ENCODE measurements around the gene SCN8A. TPM values are rescaled to one million over a fixed set of nuclear protein-coding genes. Genes with fewer than 3 reads are reported as not detected.
A peak's percentile ranks its signal among the peaks of the same experiment; 100 is the strongest.

The SCN8A gene
- total and polyA plus RNA-seq, 2 experiments from 2014 or later, result 4.6 to 23.9 TPM

GRCh38 chr12:51589060-51589459, 2.0 kb upstream of the SCN8A start (continued):
- no peak for TF ChIP-seq REST (IDR thresholded peaks at IDR 0.05; ENCODE audit: unreplicated experiment)
- TF ChIP-seq CTCF (conservative IDR thresholded peaks at IDR 0.05; ENCODE audit: low read depth in 2 of 2), result no peak
- TF ChIP-seq STAT1 (IDR thresholded peaks at IDR 0.05; ENCODE audit: unreplicated experiment), result no peak

- ATAC-seq (no peak), DNase-seq (ENCODE audit: low spot score) (no peak)
- no peaks in the 10 kb centered on the region for H3K36me3 ChIP-seq (ENCODE audit: insufficient read depth)
- H3K27ac ChIP-seq (ENCODE audit: low read depth), result no peak overlapping the region
- H3K9me2 ChIP-seq (ENCODE audit: insufficient read depth), result no peaks in the 10 kb centered on the region
- peaks cover 26% of the 10 kb centered on the region for H3K4me1 ChIP-seq (ENCODE audit: insufficient read depth)
- Mint-ChIP-seq H3K4me1 (peaks cover 29% of the 10 kb centered on the region), H3K9me3 (no peaks in the 10 kb centered on the region; the same call in 2 of the 3 replicates), H3K27ac (no peak overlapping the region), H3K27me3 (ENCODE audit: insufficient read depth, low read depth, poor library complexity) (peaks cover 16% of the 10 kb centered on the region), H3K4me3 (peak overlapping the region; percentile 84), H3K36me3 (ENCODE audit: low read depth) (peaks cover 4% of the 10 kb centered on the region; the same call in 1 of the 3 replicates)
- H3K79me2 ChIP-seq (replicated peaks; ENCODE audit: insufficient read depth), result peaks cover 27% of the 10 kb centered on the region
- H3K4me2 ChIP-seq, result peak overlapping the region; percentile 89
- no peak for TF ChIP-seq STAT1 (IDR thresholded peaks at IDR 0.05; ENCODE audit: unreplicated experiment)
- no peak for TF ChIP-seq POLR2AphosphoS5 (IDR thresholded peaks at IDR 0.05; ENCODE audit: low read depth)
- TF ChIP-seq EZH2 (IDR thresholded peaks at IDR 0.05; ENCODE audit: low read depth, unreplicated experiment), result no peak
- no peak for TF ChIP-seq ETS1 (IDR thresholded peaks at IDR 0.05)
- no peak for TF ChIP-seq CTCF (conservative IDR thresholded peaks at IDR 0.05; ENCODE audit: low read depth in 2 of 2)
- TF ChIP-seq ZNF331 (CRISPR knock-in tag; IDR thresholded peaks at IDR 0.05; ENCODE audit: low read depth), result no peak
- TF ChIP-seq NANOG (IDR thresholded peaks at IDR 0.05; ENCODE audit: borderline replicate concordance), result no peak
- TF ChIP-seq JUNB (IDR thresholded peaks at IDR 0.05; ENCODE audit: unreplicated experiment), result no peak
- TF ChIP-seq CREB1 (CRISPR knock-in tag; IDR thresholded peaks at IDR 0.05; ENCODE audit: low read depth), result no peak
- no peak for TF ChIP-seq REST (IDR thresholded peaks at IDR 0.05; ENCODE audit: unreplicated experiment)
- H3K27me3 ChIP-seq (ENCODE audit: insufficient read depth), result peaks cover 15% of the 10 kb centered on the region; the same call in 1 of the 2 replicates
- peaks cover 18% of the 10 kb centered on the region for H4K20me1 ChIP-seq (replicated peaks; ENCODE audit: insufficient read depth)
- H3F3A ChIP-seq (replicated peaks; ENCODE audit: low read depth), result no peaks in the 10 kb centered on the region; the same call in 1 of the 2 replicates
- H3K4me3 ChIP-seq, result peak overlapping the region; percentile 79
- peak overlapping the region; percentile 95 for H2AFZ ChIP-seq
Measured at GRCh38 chr12:51589557-51590176, 1.4 kb upstream of the SCN8A start.

Data from GM23338 (cell line).